CD4-positive, alpha-beta T cell treated with Interferon gamma for 1 hour (primary cell): Measurements from ENCODE around the gene BPIFB2.

Experiments used
- DNase-seq: peaks from one replicate; pipeline ENCODE4 v3.0.0-alpha.2; 2020

Gene BPIFB2

DNA sequence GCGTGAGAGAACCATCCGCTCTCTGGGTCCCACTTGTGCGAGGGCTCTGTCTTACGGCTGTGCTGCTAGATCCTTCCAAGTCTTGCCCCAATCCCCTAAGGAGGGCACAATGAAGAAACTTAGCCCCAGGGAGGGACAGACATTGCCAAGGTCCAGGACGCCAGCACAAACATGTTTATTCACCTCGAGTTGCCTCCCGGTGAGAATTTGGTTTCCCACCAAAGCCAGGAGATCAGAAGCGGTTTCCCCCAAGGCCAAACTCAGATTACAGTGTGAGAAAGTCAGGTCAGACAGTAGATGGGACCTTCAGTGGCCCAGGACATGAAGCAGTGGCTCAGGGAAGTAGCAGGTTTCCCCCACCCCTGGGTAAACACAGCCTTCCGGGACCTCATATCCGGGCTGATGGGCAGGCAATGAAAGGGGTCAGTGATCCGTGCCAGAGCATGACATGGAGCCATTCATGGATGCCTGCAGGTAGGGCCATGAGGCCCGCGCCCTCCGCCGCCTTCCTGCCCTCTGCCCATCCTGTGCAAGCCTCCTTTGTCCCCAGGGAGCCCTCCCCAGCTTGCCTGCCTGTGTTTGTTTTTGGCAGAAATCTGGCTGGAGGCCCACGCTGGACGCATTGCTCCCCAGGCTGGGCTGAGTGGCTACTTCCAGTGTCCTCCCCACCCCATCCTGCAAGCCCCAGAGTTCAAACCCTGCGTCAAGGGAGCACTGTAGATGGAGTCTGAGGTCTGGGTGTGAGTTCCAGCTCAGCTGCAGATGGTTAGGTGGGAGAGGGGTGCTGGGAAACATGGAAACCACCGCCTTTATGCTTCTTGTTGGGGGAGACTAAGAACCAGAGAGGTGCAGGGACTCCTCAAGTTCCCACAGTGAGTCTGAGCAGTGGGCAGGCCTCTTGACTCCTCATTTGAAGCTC is 2.0 kb downstream of the BPIFB2 start:
- DNase-seq: no peak

DNA sequence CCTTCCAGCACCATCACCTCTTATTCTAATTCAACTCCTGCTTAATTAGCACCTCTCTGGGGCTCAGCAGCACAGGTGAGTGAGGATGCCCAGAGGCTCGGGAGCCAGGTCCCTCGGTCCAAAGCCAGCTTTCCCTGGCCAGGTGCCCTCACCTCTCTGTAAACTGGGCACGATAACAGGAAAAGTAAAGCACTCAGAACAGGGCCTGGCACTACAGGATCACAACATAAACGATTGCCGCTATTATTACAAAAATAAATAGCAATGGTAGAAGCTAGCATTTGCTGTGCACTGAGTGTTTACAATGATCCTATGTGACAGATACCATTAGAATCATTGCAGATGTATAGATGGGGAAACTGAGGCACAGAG is 2.6 kb downstream of the BPIFB2 start:
- DNase-seq: no peak

DNA sequence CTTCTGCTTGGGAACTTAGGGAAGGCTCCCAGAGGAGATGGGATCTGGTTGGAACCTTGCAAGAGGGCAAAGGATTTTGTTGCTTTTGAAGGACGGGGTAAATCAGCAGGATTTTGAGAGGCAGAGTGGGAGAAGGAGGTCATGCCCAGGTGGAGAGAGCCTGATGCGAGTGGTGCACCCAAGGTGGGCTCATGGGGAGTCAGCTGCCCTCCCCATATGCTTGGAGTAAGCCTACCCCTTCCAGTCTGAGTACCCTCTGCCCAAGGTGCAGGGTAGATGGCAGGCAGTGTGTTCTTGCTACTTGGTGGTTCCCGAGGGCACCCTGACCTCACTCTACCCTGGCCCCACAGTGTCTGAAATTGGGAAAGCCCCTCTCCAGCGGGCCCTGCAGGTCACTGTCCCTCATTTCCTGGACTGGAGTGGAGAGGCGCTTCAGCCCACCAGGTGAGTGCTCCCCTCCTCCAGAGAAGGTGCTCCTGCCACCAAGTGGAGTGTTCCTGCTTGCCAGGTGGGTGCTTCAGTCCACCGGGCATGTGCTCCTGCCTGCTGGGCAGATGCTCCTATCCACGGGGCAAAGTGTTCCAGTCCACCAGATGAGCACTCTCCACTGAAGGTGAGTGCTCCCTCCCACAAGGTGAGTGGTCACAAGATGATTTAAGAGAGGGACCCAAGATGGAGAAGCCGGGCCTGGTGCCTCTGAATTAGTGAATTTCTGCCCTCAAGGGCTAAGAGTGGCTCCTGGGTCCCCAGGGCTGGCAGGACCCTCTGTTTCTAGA is 3.4 kb downstream of the BPIFB2 start:
- no peak for DNase-seq

DNA sequence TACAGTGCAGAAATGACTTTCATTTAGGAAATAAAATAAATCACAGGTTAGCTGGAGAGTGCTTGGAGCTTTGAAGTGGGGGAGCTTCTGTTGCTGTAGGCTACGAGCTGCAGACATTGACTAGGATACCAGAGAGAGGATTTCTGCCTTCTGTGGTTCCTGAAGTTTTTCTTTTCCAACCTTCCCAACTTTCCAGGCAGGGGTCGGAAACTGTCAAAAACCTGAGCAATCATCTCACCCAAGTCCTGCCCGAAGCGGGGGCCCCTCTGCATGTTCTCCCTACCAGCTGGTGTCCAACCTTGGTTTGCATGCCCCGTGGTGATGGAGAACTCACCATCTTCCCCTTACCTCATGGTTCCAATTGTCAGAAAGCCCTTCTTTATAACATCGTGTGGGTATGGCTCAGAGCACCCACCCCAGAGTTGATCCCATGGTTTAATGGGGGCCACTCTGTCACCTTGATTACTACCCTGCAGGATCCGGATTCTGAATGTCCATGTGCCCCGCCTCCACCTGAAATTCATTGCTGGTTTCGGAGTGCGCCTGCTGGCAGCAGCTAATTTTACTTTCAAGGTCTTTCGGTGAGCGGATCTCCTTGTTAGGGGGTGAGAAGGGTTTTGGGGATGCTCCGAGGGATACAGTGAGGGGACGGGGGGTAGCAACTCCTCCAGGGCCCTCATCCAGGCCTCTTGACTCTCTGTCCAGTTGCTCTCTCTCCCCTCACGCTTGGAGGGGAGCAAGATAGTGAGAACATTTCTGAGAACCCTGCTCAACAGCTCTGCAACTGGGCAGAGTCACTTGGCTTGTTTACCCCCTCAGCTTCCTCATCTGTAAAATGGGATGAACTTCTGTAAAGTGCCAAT is 5.1 kb downstream of the BPIFB2 start:
- DNase-seq: no peak

DNA sequence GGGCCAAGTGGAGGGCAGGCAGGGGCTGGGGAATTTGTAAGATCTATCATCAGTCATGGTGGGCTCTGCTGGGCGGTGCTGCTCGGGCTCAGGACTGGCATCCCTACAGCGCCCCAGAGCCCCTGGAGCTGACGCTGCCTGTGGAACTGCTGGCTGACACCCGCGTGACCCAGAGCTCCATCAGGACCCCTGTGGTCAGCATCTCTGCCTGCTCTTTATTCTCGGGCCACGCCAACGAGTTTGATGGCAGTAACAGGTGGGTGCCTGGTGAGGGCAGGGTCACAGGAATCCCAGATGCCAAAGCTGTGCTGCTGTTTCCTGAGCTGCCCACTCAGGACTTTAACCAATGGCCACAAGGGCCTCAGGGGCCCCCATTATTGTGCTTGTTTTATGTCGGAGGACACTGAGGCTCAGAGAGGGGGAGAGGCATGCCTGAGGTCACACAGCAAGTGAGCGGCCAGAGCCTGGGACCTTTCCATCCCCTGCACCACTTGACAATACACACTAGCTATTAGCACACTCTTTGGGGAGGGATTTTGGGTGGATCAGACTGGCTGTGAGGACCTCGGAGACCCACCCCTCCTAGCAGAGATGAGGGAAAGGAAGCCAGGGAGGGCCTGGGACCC is 6.3 kb downstream of the BPIFB2 start:
- no peak for DNase-seq

DNA sequence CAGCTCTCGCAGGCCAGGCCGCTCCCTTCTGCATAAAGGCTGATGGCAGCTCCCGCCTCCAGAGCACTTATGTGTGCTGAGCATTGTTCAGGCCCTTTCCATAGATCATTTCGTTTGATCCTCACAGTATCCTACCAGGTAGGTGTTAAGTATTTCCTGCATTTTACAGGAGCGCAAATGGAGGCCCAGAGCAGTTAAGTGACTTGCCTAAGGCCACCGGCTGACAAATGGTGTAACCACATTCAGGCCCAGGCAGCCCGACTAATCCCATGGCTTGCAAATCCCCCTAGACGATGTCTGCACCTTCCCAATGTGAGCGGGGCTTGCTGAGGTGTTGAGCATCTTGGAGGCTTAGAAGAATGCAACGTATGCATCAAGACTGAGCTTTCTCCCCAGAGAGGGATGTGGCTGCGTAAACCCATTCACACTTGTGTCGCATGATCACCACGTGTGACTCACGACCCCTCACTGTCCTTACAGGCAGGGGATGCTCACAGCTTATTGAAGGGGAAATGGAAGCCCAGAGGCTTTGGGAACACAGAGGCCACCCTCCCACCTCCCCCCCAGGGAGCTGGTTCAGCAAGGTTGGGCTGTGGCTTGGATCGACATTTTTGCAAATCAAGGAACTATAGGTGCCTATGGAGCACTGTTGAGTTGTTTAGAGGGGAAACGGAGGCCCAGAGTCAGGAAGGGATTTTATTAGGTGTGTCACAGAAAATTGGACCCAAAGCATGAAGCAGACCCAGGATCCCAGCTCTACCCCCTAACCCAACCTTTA is 7.0 kb downstream of the BPIFB2 start:
- no peak for DNase-seq

DNA sequence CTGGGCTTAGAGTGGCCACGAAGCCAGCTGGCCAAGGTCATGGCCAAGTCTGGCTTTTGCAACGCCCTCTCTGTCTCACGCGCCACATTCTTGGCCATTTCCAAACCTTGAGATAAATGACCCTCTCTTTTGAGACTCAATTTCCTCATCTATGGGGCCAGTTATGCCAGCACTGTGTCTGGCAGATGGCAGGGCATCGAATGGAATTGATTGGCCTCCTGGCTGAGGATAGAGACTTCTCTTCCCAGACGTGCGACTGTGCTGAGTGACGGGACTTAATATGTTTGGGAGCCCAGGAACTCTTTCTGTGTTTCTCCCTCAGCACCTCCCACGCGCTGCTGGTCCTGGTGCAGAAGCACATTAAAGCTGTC is 7.6 kb downstream of the BPIFB2 start:
- no peak for DNase-seq

DNA sequence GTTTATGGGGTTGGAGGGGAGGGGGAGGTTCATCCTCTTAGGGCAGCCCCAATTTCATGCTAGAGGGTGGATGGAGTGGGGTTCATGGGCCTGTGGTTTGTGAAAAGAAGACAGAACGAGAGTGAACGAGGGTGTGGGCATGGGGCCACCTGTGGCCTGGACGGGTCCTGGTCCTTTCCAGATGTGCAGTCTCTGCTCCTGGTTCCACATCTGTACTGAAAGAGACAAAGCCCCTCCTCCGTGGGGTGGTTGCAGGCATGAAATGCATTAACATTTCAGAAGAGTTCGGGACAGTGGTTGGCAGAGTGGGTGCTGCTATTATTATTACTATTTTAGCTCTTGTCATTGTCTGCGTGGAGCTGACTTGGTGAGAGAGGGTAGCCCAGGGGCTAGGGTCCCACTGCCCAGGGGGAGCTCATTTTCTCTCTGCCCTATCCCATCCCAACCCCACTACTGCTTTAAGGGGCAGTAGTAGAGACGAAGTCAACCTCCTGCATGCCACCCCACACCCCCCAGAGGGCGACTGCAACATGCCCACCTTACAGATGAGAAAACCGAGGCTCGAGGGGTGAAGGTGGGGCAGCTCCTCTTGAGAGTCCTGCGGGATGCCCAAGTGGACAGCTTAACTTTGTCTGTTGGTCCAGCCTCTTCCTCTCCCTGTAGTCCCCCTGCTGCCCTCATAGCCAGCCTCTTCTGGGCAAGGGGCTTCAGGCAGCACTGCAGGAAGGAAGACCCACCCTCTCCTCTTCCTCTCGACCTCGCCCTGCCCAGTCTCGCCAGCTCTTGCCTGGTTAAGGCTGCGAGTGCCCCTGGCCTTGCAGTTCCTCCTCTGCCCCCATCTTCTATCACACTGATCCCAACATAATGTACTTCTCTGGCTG is 8.4 kb downstream of the BPIFB2 start:
- DNase-seq: no peak

DNA sequence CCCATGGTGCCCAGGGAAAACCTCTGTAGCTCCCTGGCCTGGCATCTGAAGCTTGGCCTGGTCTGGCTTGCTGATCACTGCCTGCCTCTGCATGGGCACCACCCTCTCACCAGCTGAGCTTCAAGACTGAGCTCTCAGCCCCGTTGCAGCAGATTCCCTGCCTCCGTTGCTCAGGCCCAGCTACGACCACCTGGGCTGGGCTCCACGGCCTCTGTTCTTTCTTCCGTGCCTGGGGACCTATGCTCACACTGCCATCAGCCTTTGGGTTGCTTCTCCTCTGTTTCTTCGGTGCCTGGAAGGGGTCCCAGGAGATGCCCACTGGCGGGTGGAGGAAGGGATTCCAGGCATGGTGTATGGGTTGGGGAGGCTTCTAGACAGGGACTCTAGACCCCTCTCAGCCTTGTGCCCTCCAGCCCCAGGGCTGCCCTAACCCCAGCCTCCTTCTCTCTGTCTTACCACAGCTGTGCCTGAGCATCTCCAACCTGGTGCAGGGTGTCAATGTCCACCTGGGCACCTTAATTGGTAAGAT is 9.1 kb downstream of the BPIFB2 start:
- DNase-seq: no peak

DNA sequence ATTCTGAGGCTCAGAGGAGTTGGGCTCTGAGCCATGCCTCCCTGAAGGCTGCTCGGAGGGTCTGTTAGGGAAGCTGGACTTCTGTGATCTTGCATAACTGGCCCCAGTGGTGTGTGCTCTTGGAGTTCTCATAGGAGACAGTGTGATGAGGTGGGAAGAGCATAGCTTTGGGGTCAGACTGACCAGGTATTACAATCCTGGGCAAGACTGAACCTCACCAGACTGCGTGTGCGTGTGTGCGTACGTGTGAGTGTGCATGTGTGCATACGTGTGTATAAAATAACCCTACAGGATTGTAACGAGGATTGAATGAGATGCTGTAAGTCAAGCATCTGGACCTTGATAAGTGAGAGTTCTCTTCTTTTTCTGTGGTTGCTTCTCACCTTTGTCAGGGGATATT is 10.0 kb downstream of the BPIFB2 start:
- no peak for DNase-seq

DNA sequence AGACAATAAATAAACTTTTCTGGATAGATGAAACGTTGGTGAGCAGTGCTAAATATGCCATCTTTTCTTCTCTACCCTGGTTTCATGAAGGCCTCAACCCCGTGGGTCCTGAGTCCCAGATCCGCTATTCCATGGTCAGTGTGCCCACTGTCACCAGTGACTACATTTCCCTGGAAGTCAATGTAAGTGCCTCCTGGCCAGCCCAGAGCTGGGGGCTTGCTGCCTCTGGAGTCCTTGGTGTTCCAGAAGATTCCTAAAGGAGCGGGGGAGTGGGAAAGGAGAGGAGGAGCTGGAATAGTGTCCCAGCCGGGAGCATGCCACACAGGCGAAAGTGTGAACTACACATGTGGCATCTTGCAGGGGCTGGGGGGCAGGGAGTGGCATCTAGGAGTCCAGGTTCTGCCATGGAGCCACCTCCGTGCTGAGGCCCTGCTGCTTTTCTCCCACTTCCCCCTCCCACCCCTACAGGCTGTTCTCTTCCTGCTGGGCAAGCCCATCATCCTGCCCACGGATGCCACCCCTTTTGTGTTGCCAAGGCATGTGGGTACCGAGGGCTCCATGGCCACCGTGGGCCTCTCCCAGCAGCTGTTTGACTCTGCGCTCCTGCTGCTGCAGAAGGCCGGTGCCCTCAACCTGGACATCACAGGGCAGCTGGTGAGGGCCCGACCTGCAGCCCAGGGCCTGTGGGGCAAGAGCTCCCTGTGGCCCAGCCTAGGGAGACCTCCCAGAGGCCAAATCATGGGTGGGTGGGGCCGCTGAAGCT is 10.8 kb downstream of the BPIFB2 start:
- DNase-seq: no peak

DNA sequence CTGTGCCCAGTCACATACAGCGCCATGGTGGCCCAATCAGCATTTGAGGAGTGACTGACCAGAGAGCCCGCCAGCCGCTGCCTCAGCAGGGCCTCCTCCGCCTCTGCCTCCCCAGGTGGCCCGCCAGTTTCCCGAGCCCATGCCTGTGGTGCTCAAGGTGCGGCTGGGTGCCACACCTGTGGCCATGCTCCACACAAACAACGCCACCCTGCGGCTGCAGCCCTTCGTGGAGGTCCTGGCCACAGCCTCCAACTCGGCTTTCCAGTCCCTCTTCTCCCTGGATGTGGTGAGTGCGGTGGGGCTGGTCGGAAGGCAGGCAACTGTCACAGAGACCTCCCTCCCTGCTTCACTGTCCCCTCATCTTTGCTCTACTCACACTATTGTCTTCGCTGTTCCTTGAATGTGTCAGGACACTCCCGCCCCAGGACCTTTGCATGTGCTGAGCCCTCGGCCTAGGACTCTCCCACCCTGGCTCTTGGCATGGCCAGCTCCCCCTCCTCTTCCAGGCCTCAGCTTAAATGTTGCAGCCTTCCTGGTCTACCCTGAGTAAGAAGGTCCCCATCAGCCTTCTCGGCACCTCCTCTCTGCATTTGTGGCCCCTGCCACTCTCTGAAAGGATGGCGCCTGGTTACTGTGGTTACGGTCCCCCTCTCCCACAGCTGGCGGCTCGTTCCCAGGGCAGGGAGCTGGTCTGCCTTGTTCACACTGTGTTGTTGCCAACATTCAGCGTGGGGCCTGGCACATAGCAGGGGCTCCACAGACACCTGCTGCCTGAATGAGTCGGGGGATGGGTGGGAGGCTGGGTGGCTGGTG is 12.2 kb downstream of the BPIFB2 start:
- DNase-seq: no peak

DNA sequence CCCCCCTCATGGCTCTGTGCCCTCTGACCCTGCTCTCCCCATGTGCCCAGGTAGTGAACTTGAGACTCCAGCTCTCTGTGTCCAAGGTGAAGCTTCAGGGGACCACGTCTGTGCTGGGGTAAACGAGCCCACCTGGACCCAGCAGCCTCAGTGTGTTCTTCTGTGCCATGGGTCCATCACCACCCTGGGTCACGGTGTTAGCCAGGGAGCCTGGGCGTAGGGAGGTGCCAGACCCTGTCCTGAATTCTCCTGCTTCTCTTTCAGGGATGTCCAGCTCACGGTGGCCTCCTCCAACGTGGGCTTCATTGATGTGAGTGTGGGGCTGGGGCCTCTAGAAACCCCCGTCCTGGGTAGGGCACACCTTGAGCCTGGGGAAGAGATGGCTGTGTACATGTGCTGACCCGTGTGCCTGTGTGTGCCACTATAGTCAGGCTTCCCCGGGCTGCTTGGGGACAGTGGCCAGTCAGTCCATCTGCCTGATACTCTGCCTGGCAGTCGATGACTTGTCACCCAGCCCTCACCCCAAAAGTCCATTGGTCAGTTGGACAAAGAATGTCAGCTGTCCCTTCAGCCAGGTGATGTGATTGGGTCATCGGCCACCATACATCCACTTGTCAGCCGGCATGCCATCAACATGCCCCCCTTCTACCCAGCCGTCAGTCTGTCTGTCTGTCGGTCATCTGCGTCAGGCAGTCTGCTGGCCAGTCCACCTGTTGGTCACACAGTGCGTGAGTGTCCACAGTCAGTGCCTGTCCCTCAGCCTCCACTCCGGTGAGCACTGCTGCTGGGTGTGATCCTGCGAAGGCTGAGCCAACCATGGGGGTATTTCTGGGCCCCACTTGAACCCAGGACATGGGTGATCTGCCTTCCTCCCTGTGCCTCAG is 13.0 kb downstream of the BPIFB2 start:
- no peak for DNase-seq

DNA sequence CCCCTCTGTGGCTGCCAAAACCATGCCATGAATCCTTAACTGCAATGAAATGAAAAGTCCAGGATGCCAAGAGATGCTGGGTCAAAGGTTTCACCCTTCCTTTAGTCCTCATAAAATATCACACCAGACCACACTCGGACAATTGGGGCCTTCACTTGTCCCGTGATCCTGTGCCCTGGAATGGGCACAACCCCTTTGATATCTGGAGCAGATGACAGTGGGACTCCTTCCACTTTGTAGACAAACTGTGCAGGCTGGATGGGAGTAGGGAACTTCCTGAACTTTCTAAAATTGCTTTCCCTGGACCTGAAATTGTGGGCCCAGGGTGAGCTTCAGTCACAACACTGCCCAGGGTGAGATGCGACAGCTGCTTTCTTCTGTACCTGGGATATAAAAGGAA is 14.4 kb downstream of the BPIFB2 start:
- no peak for DNase-seq

DNA sequence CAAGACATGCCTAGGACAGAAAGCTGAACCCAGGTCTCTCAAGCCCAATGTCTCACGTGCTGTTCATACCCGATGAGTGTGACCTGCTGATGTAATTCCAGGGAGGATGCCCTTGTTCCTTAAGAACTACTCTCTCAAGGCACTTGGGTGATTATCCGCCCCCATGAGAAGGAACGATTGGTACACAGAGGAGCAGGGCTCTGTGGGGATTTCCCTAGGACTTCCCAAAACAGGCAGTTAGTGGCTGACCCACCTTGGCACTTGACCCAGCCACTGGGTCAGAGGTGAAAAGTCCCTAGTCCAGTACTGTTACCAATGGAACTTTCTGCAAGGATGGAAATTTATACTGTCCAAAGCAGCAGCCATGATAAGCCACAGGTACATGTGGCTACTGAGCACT is 14.8 kb downstream of the BPIFB2 start:
- no peak for DNase-seq

DNA sequence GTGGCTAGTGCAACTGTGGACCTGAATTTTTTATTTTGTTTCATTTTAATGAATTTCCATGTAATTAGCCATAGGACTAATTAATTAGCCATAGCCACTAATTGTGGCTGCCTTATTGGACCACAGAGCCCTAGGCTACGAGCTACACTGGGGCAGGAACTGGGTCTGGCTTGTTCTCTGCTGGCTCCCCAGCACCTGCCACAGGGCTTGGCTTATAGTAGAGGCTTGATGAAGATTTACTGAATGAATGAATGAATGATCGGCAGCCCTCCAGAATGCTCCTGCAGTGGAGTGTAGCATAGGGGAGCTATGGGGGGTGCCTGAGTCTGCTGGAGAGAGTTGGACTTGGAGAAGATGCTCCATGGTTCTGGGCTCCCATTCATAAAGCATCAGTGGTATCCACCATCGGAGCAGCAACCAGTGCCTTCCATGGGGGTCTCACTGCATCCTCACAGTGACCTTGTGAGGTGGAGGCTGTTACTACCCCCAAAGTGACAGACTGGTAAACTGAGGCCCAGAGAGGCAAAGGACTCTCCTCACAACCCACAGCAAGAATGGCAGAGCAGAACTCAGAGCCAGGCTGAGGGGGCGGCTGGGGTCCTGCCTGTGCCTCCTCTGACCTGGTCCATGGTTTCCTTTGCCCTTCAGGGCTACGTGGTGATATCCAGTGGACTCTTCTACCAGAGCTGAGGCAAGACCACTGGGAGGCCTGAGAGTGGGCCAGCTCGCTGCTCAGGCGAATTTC is 15.4 kb downstream of the BPIFB2 start:
- no peak for DNase-seq
